ENCODE measurements around the gene KRT6C. TPM values are rescaled to one million over a fixed set of nuclear protein-coding genes. Genes with fewer than 3 reads are reported as not detected.

Gene KRT6C
- total RNA-seq, 1 donor from 2014 or later = not detected

DNA sequence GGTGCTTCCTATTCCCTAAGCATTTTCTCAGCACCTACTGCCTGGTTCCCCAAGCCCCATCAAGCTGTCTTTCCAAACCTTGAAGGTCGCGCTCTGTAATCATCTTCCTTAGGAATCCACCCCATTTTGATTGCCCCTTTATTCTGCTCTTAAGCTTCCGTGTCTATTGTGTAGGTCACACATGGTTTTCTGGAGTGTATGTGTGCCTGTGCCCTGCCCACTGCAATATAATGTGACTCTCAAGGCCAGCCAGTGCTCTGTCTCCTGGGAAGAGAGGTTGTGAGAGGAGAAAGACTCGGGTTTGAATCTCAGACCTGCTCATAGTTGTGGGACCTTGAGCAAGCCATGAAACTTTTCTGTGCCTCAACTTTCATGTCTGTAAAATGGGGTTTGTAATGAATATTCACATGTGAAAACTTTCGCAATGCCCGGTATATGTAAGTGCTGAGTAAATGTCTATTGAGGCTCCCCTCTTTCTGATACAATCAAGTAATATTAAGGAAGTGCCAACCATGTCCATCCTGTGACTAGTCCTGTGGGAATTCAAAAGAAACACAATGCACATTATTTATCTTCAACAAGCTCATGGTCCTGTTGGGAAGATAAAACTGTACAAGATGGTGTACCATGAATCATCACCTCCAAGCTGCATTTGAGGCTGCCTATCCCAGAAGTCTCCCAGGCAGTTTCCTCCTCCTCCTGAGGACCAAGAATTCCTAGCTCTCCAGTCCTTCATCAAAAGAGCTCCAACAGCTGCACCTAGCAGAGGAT, 38.7 kb downstream of the KRT6C start:
- DNase-seq (ENCODE audit: low read depth) = peak; percentile 19

DNA sequence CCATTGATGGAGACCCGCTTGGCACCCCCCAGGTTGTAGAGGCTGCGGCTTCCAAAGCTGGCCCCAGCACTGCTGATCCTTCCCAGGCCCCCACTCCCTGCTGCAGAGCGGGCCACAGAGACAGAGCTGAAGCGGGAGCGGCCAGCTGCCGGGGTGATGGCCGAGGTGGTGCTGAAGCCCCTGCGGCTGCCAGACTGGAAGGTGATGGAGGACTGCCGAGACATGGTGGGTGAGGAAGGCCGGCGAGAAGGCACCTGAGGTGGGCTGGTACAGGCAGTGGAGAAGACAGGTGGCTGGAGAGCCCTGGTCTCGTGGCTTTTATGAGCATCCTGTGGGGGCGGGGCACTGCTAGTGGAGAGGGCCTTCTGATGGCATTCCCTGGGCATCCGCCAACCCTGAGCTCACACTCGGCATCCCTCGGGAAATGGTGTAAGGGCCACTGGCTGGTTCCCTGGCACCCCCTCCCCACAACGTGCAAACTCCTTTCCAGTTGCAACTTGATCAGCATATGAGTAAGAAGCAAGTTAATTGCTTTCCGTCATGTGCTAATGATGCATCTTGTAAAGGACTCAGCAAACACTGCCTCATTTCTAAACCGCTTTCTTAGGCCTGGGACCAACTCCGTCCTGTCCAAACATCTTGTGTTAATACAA, 39.4 kb downstream of the KRT6C start, which contains the start of gene KRT75:
TSS of gene KRT75 (minus strand) at position 291 of the 653 bp plus-strand sequence. CDS start at position 224, 67 bp downstream.
- DNase-seq (ENCODE audit: low read depth) = peak; percentile 29

GRCh38 chr12:52433501-52434080, 40.0 kb downstream of the KRT6C start:
- DNase-seq (ENCODE audit: low read depth) = no peak

GRCh38 chr12:52432559-52433207, 40.9 kb downstream of the KRT6C start:
- DNase-seq (ENCODE audit: low read depth) = no peak

GRCh38 chr12:52428121-52428520, 45.5 kb downstream of the KRT6C start:
- no peak for DNase-seq (ENCODE audit: low read depth)

DNA sequence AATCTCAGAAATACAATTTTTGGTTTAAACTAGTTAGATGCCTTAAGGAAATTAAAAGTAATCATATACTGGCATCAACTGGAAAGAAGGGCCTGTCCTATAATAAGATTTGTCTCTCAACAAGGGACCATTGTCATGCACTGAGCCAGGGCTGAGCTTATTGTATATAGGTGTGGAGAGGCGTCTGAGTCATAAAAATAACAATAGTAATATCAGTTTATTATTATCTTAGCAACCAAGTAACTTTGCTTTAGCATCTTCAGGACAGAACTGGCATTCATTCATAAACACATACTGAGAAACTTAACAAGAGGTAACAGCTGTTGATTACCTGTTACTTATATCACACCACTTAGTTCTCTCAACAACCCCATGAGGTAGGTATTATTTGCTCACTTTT, 46.5 kb downstream of the KRT6C start:
- no peak for DNase-seq (ENCODE audit: low read depth)

DNA sequence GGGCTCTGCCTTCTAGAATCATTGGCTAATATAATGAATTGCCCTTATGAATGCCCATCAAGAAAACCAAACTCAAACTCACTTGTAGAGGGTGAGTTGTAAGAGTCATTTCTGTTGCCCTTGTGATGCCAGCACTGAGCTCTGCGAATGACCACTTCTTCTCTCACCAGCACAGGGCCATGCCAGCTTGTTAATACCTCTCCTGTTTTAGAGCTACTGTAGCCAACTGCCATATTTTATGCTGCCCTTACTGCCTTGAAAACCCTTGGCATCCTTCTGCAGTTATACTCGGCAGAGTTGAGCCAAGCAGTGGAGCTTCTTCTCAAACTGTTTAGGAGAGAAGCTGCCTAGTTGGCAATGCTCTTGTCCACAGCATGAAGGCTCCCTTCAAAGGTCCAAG, 47.6 kb downstream of the KRT6C start:
- no peak for DNase-seq (ENCODE audit: low read depth)

GRCh38 chr12:52425466-52425865, 48.1 kb downstream of the KRT6C start:
- no peak for DNase-seq (ENCODE audit: low read depth)

DNA sequence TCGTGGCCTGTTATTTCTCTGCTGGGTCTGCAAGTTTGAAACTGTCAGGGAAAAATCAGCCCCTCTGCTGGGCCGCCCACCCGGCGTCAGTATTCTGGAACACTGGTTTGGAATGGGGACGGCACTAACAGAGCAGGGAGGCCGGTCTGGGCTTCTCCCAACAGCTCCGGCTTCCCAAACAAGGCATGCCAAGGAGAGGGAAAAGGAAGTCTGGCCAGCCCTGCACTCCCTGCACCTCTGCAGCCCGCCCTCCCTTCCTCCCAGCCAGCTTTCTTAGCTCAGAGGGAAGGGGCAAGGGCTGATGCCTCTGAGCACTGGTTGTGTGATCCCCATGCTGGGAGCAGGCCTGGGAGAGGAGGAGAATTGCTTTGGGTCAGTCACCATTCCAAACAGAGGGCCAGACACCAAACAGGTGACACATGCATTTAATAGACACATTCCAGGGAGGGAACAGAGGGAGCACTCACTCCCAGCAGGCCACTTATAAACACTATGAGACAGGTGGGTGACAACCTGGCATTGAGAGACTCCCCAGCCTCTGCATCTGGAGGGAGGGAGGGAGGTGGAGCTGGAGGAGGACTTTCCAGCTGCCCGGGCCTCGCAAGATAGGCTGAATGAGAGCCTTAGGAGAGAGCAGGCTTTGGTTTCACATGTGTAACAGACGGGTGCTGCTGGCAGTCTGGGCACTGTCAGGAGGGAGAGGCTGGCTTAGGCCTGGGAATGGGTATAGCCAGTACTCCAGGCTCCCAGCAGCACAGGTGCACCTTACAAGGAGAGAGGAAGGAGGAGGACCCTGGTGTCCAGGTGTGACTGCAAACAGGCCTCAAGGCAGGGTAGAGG, 49.7 kb downstream of the KRT6C start:
- DNase-seq (ENCODE audit: low read depth) = no peak

- no peak for DNase-seq (ENCODE audit: low read depth)
Measured at GRCh38 chr12:52423035-52423434, 50.6 kb downstream of the KRT6C start.

GRCh38 chr12:52419656-52420055, 53.9 kb downstream of the KRT6C start:
- DNase-seq (ENCODE audit: low read depth) = peak; percentile 13

DNA sequence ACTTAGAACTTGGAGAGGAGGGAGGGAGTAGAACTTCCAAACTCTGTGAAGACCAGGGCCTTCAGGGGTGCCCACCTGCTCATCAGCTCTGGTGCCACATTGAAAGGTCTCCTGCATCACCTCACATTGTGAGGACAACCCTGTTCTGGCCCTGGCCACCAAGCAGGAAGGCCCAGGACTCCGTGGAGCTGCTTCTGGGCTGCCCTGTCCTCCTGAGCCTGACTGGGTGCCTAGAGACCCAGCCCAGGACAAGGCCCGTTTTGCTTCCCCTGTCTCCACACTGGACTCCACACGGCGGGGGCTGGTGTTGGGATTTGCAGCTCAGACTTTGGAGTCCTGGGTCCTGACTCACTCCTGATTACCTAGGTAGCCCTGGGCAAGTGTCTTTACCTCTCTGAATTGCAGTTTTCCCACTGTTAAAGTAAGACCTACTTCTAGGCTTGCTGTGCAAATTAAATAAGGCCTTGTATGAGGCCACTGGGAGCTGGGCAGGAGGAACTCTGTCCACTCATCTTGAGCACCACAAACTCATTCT, 55.0 kb downstream of the KRT6C start:
- no peak for DNase-seq (ENCODE audit: low read depth)

Other genes starting within 250 kb of the KRT6C start
- 124 and 2,408 TPM in 2 replicates for gene KRT7, start 240.6 kb downstream of the KRT6C start, total RNA-seq
- gene KRT86, start 199.2 kb downstream of the KRT6C start, total RNA-seq = 0.05 and 2.4 TPM in 2 replicates
- gene KRT81, start 182.3 kb downstream of the KRT6C start, total RNA-seq = 48.3 TPM in 1 of 2 replicates, not detected in the other
- gene KRT83, start 152.4 kb downstream of the KRT6C start, total RNA-seq = not detected in 2 replicates
- not detected in 2 replicates for gene KRT85, start 106.3 kb downstream of the KRT6C start, total RNA-seq
- gene KRT84, start 88.2 kb downstream of the KRT6C start, total RNA-seq = not detected in 2 replicates
- not detected in 2 replicates for gene KRT82, start 67.5 kb downstream of the KRT6C start, total RNA-seq
- gene KRT75, start 39.4 kb downstream of the KRT6C start, total RNA-seq = 0.35 TPM in 1 of 2 replicates, not detected in the other
- 0.05 and 2.1 TPM in 2 replicates for gene KRT6B, start 21.7 kb downstream of the KRT6C start, total RNA-seq
- 1.4 and 116 TPM in 2 replicates for gene KRT6A, start 19.5 kb upstream of the KRT6C start, total RNA-seq
- 0.70 and 10.2 TPM in 2 replicates for gene KRT5, start 46.6 kb upstream of the KRT6C start, total RNA-seq
- gene KRT71, start 79.3 kb upstream of the KRT6C start, total RNA-seq = not detected in 2 replicates
- gene KRT74, start 100.0 kb upstream of the KRT6C start, total RNA-seq = not detected in 2 replicates
- gene KRT72, start 127.7 kb upstream of the KRT6C start, total RNA-seq = not detected in 2 replicates
- gene KRT73, start 144.8 kb upstream of the KRT6C start, total RNA-seq = not detected in 2 replicates
- not detected in 2 replicates for gene KRT2, start 178.4 kb upstream of the KRT6C start, total RNA-seq
- gene KRT1, start 206.6 kb upstream of the KRT6C start, total RNA-seq = not detected in 2 replicates
- not detected in 2 replicates for gene KRT77, start 229.7 kb upstream of the KRT6C start, total RNA-seq